ENCODE measurements around the gene MPHOSPH10. TPM values are rescaled to one million over a fixed set of nuclear protein-coding genes. Genes with fewer than 3 reads are reported as not detected.
A peak's percentile ranks its signal among the peaks of the same experiment; 100 is the strongest.

The MPHOSPH10 gene
- total and polyA plus RNA-seq, 10 of the 15 experiments (the other 5 are each of a cell fraction or from before 2014, with no cell fraction given): 23.8 to 56.8 (median 41.3) TPM

GRCh38 chr2:71082402-71083252 is 47.8 kb upstream of the MPHOSPH10 start (continued):
- TF ChIP-seq, protein P1, sequence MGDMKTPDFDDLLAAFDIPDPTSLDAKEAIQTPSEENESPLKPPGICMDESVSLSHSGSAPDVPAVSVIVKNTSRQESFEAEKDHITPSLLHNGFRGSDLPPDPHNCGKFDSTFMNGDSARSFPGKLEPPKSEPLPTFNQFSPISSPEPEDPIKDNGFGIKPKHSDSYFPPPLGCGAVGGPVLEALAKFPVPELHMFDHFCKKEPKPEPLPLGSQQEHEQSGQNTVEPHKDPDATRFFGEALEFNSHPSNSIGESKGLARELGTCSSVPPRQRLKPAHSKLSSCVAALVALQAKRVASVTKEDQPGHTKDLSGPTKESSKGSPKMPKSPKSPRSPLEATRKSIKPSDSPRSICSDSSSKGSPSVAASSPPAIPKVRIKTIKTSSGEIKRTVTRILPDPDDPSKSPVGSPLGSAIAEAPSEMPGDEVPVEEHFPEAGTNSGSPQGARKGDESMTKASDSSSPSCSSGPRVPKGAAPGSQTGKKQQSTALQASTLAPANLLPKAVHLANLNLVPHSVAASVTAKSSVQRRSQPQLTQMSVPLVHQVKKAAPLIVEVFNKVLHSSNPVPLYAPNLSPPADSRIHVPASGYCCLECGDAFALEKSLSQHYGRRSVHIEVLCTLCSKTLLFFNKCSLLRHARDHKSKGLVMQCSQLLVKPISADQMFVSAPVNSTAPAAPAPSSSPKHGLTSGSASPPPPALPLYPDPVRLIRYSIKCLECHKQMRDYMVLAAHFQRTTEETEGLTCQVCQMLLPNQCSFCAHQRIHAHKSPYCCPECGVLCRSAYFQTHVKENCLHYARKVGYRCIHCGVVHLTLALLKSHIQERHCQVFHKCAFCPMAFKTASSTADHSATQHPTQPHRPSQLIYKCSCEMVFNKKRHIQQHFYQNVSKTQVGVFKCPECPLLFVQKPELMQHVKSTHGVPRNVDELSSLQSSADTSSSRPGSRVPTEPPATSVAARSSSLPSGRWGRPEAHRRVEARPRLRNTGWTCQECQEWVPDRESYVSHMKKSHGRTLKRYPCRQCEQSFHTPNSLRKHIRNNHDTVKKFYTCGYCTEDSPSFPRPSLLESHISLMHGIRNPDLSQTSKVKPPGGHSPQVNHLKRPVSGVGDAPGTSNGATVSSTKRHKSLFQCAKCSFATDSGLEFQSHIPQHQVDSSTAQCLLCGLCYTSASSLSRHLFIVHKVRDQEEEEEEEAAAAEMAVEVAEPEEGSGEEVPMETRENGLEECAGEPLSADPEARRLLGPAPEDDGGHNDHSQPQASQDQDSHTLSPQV (IDR thresholded peaks at IDR 0.05): no peak
- TF ChIP-seq ZBED1 (IDR thresholded peaks at IDR 0.05; ENCODE audit: borderline replicate concordance): 0 out of 2 replicates have a peak, but pooled peaks have one; percentile 24
- TF ChIP-seq SPI1 (IDR thresholded peaks at IDR 0.05; ENCODE audit: borderline replicate concordance, insufficient read depth, low read depth, low read length): 0 out of 2 replicates have a peak, but pooled peaks have one; percentile 47
- TF ChIP-seq ATF2 (IDR thresholded peaks at IDR 0.05; ENCODE audit: low read length): peak; percentile 63
- TF ChIP-seq PML (IDR thresholded peaks at IDR 0.05; ENCODE audit: low read length): no peak
- TF ChIP-seq RUNX3 (IDR thresholded peaks at IDR 0.05; ENCODE audit: low read length): peak; percentile 98
- TF ChIP-seq POLR2A (IDR thresholded peaks at IDR 0.05; ENCODE audit: low read depth, low read length): no peak
- no peak for TF ChIP-seq NRF1 (conservative IDR thresholded peaks at IDR 0.05; ENCODE audit: low read depth, low read length)
- 0 out of 2 replicates have a peak, but pooled peaks have one; percentile 25 for TF ChIP-seq CREB1 (IDR thresholded peaks at IDR 0.05; ENCODE audit: low read depth)
- TF ChIP-seq HDAC6 (IDR thresholded peaks at IDR 0.05; ENCODE audit: unreplicated experiment): no peak
- TF ChIP-seq SMAD1 (IDR thresholded peaks at IDR 0.05; ENCODE audit: low read depth, partially characterized antibody): peak; percentile 39
- TF ChIP-seq SIX5 (IDR thresholded peaks at IDR 0.05; ENCODE audit: low read depth, low read length, severe bottlenecking): peak; percentile 5
- TF ChIP-seq IKZF2 (IDR thresholded peaks at IDR 0.05): peak; percentile 81 to 91
- no peak for TF ChIP-seq CHD2 (IDR thresholded peaks at IDR 0.05; ENCODE audit: borderline replicate concordance, low read depth, low read length)
- peak; percentile 78 for TF ChIP-seq BMI1 (IDR thresholded peaks at IDR 0.05; ENCODE audit: borderline replicate concordance)
- no peak for TF ChIP-seq ZBTB40 (IDR thresholded peaks at IDR 0.05; ENCODE audit: borderline replicate concordance)
- TF ChIP-seq FOXK2 (IDR thresholded peaks at IDR 0.05): no peak
- TF ChIP-seq IRF3 (IDR thresholded peaks at IDR 0.05): no peak
- TF ChIP-seq RBBP5 (conservative IDR thresholded peaks at IDR 0.05): no peak
- peak; percentile 87 for TF ChIP-seq MEF2B (IDR thresholded peaks at IDR 0.05; ENCODE audit: partially characterized antibody, poor library complexity, severe bottlenecking)
